ENCODE data around the gene EPS15. TPM values are rescaled to one million over a fixed set of nuclear protein-coding genes. Genes with fewer than 3 reads are reported as not detected.
"Not testable (repeated sequence)": the region's sequence is repeated elsewhere in the genome, so short reads cannot be mapped to it uniquely, and the experiment has no call there.

Gene EPS15
- total and polyA plus RNA-seq, 2 experiments from 2014 or later = 26.9 to 41.1 TPM

DNA sequence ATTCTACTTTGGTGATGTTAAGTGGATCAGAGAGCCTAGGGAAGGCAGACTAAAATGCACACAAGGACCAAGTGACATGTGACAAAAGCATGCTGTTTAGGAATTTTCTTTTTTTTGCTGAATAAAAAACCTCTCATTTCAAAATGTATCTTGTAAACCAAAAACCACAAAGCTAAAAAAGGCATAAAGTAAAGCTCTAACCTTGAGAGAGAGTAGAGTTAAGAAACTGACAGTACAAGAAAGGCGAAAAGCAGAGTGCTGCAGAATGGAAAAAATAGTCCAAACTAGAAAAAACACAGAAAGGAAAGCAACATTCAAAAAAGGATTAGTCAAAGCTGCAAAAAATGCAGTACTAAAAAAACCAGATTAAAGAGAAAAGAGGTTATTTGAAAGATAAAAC lies 76.5 kb downstream of the EPS15 start:
- H2AFZ ChIP-seq = no peak overlapping the region
- no peak for DNase-seq
- H4K20me1 ChIP-seq (ENCODE audit: insufficient read depth) = no peaks in the 10 kb centered on the region
- no peaks in the 10 kb centered on the region; the same call in 1 of the 2 replicates for H3F3A ChIP-seq (ENCODE audit: insufficient read depth)
- in situ Hi-C loops (cut with MboI) = no loop called here
- no peak overlapping the region for H3K9ac ChIP-seq
- no peaks in the 10 kb centered on the region for H3K4me1 ChIP-seq (ENCODE audit: insufficient read depth)
- TF ChIP-seq EZH2 (IDR thresholded peaks at IDR 0.05; ENCODE audit: insufficient read depth, poor library complexity, severe bottlenecking) = no peak
- no peak for TF ChIP-seq EZH2phosphoT487 (IDR thresholded peaks at IDR 0.05; ENCODE audit: insufficient read depth, low read depth)
- no peak overlapping the region for H3K4me3 ChIP-seq
- H3K36me3 ChIP-seq (ENCODE audit: low read depth) = peaks cover 26% of the 10 kb centered on the region
- H3K9me3 ChIP-seq (ENCODE audit: low read depth) = no peaks in the 10 kb centered on the region
- H3K27ac ChIP-seq = no peak overlapping the region
- H3K27me3 ChIP-seq (replicated peaks; ENCODE audit: insufficient read depth) = no peaks in the 10 kb centered on the region
- 96 to 98% methylated on average over 1 of the region's 1 CpG for WGBS, 2 experiments (ENCODE audit: low coverage in 1 of 2, low lambda C conversion rate in 2 of 2, missing lambda C conversion rate in 2 of 2)
- H3K9me2 ChIP-seq (ENCODE audit: insufficient read depth) = no peaks in the 10 kb centered on the region; the same call in 1 of the 2 replicates
- no peak overlapping the region for H3K4me2 ChIP-seq (ENCODE audit: unreplicated experiment)
- H3K79me2 ChIP-seq (ENCODE audit: insufficient read depth) = no peaks in the 10 kb centered on the region

DNA sequence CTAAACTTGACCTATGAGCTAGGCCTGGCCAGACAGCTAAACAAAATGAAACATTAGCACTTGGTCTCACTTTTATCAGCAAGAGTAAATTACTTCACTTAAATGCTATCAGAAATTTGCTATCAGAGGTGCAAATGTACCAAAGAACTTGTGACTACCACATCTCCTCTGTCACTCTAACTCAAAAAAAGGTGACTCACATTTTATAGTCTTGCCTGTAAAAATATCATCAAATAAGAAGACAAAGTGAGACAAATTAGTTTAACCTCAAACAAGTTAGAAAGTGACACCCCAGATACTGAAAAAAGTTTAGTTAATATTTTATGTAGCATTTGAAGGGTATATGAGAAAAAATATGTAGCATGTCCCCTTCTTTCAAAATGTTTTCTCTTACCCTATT lies 76.9 kb downstream of the EPS15 start:
- Histone ChIP-seq H3K4me2 (ENCODE audit: unreplicated experiment) (no peak overlapping the region), H3K27ac (no peak overlapping the region), H3F3A (ENCODE audit: insufficient read depth) (no peaks in the 10 kb centered on the region; the same call in 1 of the 2 replicates), H3K4me3 (no peak overlapping the region), H3K79me2 (ENCODE audit: insufficient read depth) (no peaks in the 10 kb centered on the region), H3K9me3 (ENCODE audit: low read depth) (no peaks in the 10 kb centered on the region), H3K4me1 (ENCODE audit: insufficient read depth) (no peaks in the 10 kb centered on the region), H4K20me1 (ENCODE audit: insufficient read depth) (no peaks in the 10 kb centered on the region), H3K9ac (no peak overlapping the region), H2AFZ (no peak overlapping the region), H3K9me2 (ENCODE audit: insufficient read depth) (no peaks in the 10 kb centered on the region; the same call in 1 of the 2 replicates), H3K36me3 (ENCODE audit: low read depth) (peaks cover 22% of the 10 kb centered on the region; the same call in 1 of the 2 replicates), H3K27me3 (replicated peaks; ENCODE audit: insufficient read depth) (no peaks in the 10 kb centered on the region)
- TF ChIP-seq EZH2 (IDR thresholded peaks at IDR 0.05; ENCODE audit: insufficient read depth, poor library complexity, severe bottlenecking) (no peak), EZH2phosphoT487 (IDR thresholded peaks at IDR 0.05; ENCODE audit: insufficient read depth, low read depth) (no peak)
- no peak for DNase-seq
- in situ Hi-C loops (cut with MboI) = no loop called here

DNA sequence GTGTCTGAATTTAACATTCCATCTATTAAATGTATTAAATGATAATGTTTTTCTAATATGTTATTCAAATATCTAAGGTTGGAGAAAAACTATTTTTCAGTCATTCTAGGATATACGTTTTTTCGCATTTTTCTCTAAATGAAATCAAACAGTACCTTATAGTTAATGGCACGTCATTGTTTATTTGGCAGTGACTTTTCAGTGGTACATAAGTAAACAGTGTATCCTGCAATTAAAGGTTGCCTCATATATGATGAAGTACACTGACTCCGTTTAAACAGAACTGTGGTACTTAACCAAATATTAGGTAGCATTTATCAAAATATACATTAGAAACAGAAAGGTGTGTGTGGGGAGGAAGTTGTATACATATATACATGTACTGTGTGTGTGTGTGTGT lies 79.2 kb downstream of the EPS15 start:
- in situ Hi-C loops (cut with MboI) = no loop called here
- H3K36me3 ChIP-seq (ENCODE audit: low read depth) = peaks cover 22% of the 10 kb centered on the region; the same call in 1 of the 2 replicates
- WGBS, 2 experiments (ENCODE audit: low coverage in 1 of 2, low lambda C conversion rate in 2 of 2, missing lambda C conversion rate in 2 of 2) = 94 to 96% methylated on average over 4 of the region's 4 CpGs

DNA sequence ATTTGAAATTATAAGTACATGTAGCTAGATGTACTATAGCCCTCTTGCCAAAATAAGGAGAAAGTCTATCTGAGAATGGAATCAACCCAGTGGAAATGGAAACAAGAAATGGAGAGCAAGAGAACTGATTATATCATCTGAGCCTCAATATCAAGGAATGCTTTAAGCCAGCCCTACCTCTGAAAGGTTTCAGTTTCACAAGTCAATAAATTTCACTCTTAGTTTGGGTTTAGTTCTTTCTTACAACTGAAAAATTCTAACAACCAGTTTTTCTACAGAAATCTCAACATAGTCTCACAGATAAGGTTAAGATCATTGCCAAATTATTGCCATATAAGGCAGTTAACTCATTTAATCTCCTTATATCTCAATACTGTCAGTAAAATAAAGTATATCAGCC lies 80.0 kb downstream of the EPS15 start:
- Histone ChIP-seq H3K9me2 (ENCODE audit: insufficient read depth) (no peaks in the 10 kb centered on the region), H3K4me1 (ENCODE audit: insufficient read depth) (no peaks in the 10 kb centered on the region), H2AFZ (no peak overlapping the region), H3K9me3 (ENCODE audit: low read depth) (no peaks in the 10 kb centered on the region), H3K4me3 (no peak overlapping the region), H4K20me1 (ENCODE audit: insufficient read depth) (no peaks in the 10 kb centered on the region), H3K27ac (no peak overlapping the region), H3F3A (ENCODE audit: insufficient read depth) (no peaks in the 10 kb centered on the region), H3K4me2 (ENCODE audit: unreplicated experiment) (no peak overlapping the region), H3K27me3 (replicated peaks; ENCODE audit: insufficient read depth) (no peaks in the 10 kb centered on the region), H3K79me2 (ENCODE audit: insufficient read depth) (no peaks in the 10 kb centered on the region), H3K36me3 (ENCODE audit: low read depth) (peaks cover 19% of the 10 kb centered on the region; the same call in 1 of the 2 replicates), H3K9ac (no peak overlapping the region)
- DNase-seq = no peak
- in situ Hi-C loops (cut with MboI) = no loop called here
- TF ChIP-seq EZH2phosphoT487 (IDR thresholded peaks at IDR 0.05; ENCODE audit: insufficient read depth, low read depth) (no peak), EZH2 (IDR thresholded peaks at IDR 0.05; ENCODE audit: insufficient read depth, poor library complexity, severe bottlenecking) (no peak)

More for the DNA sequence above, 79.2 kb downstream of the EPS15 start:
- Histone ChIP-seq H3K9ac (no peak overlapping the region), H3K79me2 (ENCODE audit: insufficient read depth) (no peaks in the 10 kb centered on the region), H3K9me2 (ENCODE audit: insufficient read depth) (no peaks in the 10 kb centered on the region; the same call in 1 of the 2 replicates), H3K4me1 (ENCODE audit: insufficient read depth) (no peaks in the 10 kb centered on the region), H4K20me1 (ENCODE audit: insufficient read depth) (no peaks in the 10 kb centered on the region), H2AFZ (no peak overlapping the region), H3K4me2 (ENCODE audit: unreplicated experiment) (no peak overlapping the region), H3K27ac (no peak overlapping the region), H3K27me3 (replicated peaks; ENCODE audit: insufficient read depth) (no peaks in the 10 kb centered on the region), H3K4me3 (no peak overlapping the region), H3F3A (ENCODE audit: insufficient read depth) (no peaks in the 10 kb centered on the region), H3K9me3 (ENCODE audit: low read depth) (no peaks in the 10 kb centered on the region)
- no peak for DNase-seq
- TF ChIP-seq EZH2phosphoT487 (IDR thresholded peaks at IDR 0.05; ENCODE audit: insufficient read depth, low read depth) (no peak), EZH2 (IDR thresholded peaks at IDR 0.05; ENCODE audit: insufficient read depth, poor library complexity, severe bottlenecking) (no peak)

DNA sequence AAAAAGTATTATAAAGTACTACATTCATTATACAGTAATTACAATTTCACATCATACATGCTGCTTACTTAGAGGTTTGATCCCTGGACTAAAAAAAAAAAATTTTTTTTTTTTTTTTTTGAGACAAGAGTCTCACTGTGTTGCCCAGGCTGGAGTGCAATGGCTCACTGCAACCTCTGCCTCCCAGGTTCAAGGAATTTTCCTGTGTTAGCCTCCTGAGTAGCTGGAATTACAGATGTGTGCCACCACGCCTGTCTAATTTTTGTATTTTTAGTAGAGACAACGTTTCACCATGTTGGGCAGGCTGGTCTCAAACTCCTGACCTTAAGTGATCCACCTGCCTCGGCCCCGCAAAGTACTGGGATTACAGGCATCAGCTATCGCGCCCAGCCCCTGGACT lies 81.7 kb downstream of the EPS15 start:
- DNase-seq; H3K4me2 ChIP-seq (ENCODE audit: unreplicated experiment); H3K27me3 ChIP-seq (replicated peaks; ENCODE audit: insufficient read depth); H3K4me1 ChIP-seq (ENCODE audit: insufficient read depth); H3K4me3 ChIP-seq; H2AFZ ChIP-seq; H4K20me1 ChIP-seq (ENCODE audit: insufficient read depth); H3F3A ChIP-seq (ENCODE audit: insufficient read depth); H3K9me3 ChIP-seq (ENCODE audit: low read depth); in situ Hi-C loops (cut with MboI); H3K79me2 ChIP-seq (ENCODE audit: insufficient read depth); H3K9ac ChIP-seq; H3K9me2 ChIP-seq (ENCODE audit: insufficient read depth); H3K27ac ChIP-seq: not testable (repeated sequence)
- peaks cover 13% of the 10 kb centered on the region; the same call in 1 of the 2 replicates for H3K36me3 ChIP-seq (ENCODE audit: low read depth)
- WGBS, 2 experiments (ENCODE audit: low coverage in 1 of 2, low lambda C conversion rate in 2 of 2, missing lambda C conversion rate in 2 of 2) = 97 to 99% methylated on average over 6 of the region's 6 CpGs

All from GM23248 (cell line).